NCI-H146 treated with DMSO at 0.1 percent for 48 hours (cell line): ENCODE measurements around the gene TM4SF20.
"Not testable (repeated sequence)": the region's sequence is repeated elsewhere in the genome, so short reads cannot be mapped to it uniquely, and the experiment has no call there.

ENCODE experiments used
- DNase-seq: peaks from one replicate; lab custom pipeline; 2025; ENCODE audit not compliant: unreplicated experiment; lab: John Stamatoyannopoulos, UW

The TM4SF20 gene

GRCh38 chr2:227398684-227399670 lies 19.9 kb upstream of the TM4SF20 start:
- no peak for DNase-seq

GRCh38 chr2:227397562-227397961 lies 18.5 kb upstream of the TM4SF20 start:
- DNase-seq: no peak

- DNase-seq: no peak
These were observed 16.4 kb upstream of the TM4SF20 start for GRCh38 chr2:227395556-227395955.

GRCh38 chr2:227394401-227394800 lies 15.3 kb upstream of the TM4SF20 start:
- DNase-seq: no peak

- DNase-seq: no peak
These were observed 11.6 kb upstream of the TM4SF20 start for GRCh38 chr2:227390468-227391256.

GRCh38 chr2:227389661-227390060 lies 10.6 kb upstream of the TM4SF20 start:
- no peak for DNase-seq

- no peak for DNase-seq
These were observed 10.1 kb upstream of the TM4SF20 start for GRCh38 chr2:227389231-227389630.

GRCh38 chr2:227388537-227389011 lies 9.5 kb upstream of the TM4SF20 start:
- DNase-seq: no peak

- not testable (repeated sequence) for DNase-seq
These were observed 8.5 kb upstream of the TM4SF20 start, which contains the start of gene SCYGR1 for GRCh38 chr2:227387583-227387982. SCYGR1 (minus strand) TSS chr2:227387949; CDS start chr2:227387949, 0 bp downstream.

- no peak for DNase-seq
These were observed 7.5 kb upstream of the TM4SF20 start for GRCh38 chr2:227386630-227387029.

- no peak for DNase-seq
These were observed 4.6 kb upstream of the TM4SF20 start for GRCh38 chr2:227383686-227384085.

- not testable (repeated sequence) for DNase-seq
These were observed 3.2 kb upstream of the TM4SF20 start for GRCh38 chr2:227382241-227382835.

GRCh38 chr2:227378371-227378782 lies 729 bp downstream of the TM4SF20 start:
- no peak for DNase-seq

GRCh38 chr2:227377467-227378351 lies 1.4 kb downstream of the TM4SF20 start:
- DNase-seq: no peak

- no peak for DNase-seq
These were observed 2.3 kb downstream of the TM4SF20 start for GRCh38 chr2:227376656-227377396.

- no peak for DNase-seq
These were observed 4.9 kb downstream of the TM4SF20 start for GRCh38 chr2:227374158-227374557.

GRCh38 chr2:227373389-227373788 lies 5.7 kb downstream of the TM4SF20 start:
- no peak for DNase-seq

GRCh38 chr2:227370791-227371312 lies 8.3 kb downstream of the TM4SF20 start:
- no peak for DNase-seq

- DNase-seq: no peak
These were observed 9.0 kb downstream of the TM4SF20 start for GRCh38 chr2:227370092-227370491.
